Mesothelial cell of epicardium (in vitro differentiated cells): ENCODE data around the gene CEP164. TPM values are rescaled to one million over a fixed set of nuclear protein-coding genes. Genes with fewer than 3 reads are reported as not detected.

Experiments used
- DNase-seq, 2 experiments: peaks; one replicate each; pipeline ENCODE4 v3.0.0; 2021; ENCODE audit warnings: low spot score in 2 of 2; ENCODE audit not compliant: unreplicated experiment in 2 of 2
- H3K27ac Mint-ChIP-seq: 2 replicates; pipeline ENCODE4 v1.8.0; 2021; ENCODE audit warnings: mixed read lengths
- H3K27me3 Mint-ChIP-seq: 2 replicates; pipeline ENCODE4 v1.8.0; 2021; ENCODE audit warnings: low read depth, mixed read lengths
- H3K36me3 Mint-ChIP-seq: 2 replicates; pipeline ENCODE4 v1.8.0; 2021; ENCODE audit warnings: mixed read lengths
- H3K4me1 Mint-ChIP-seq: 2 replicates; pipeline ENCODE4 v1.8.0; 2021; ENCODE audit warnings: mixed read lengths
- H3K4me3 Mint-ChIP-seq: 2 replicates; pipeline ENCODE4 v1.8.0; 2021; ENCODE audit warnings: mild to moderate bottlenecking, moderate library complexity, mixed read lengths
- H3K9me3 Mint-ChIP-seq: 2 replicates; pipeline ENCODE4 v1.8.0; 2021; ENCODE audit warnings: mixed read lengths
- total RNA-seq: library from RNA; stranded (reverse); gene quantifications from 3 replicates; pipeline ENCODE4 v1.2.1, GENCODE V29; 2021
- TF ChIP-seq, protein P1 (sequence below): fragments of 200-600 bp; sonication (generic); IDR thresholded peaks from one replicate; pipeline ENCODE4 v1.5.0; 2021; ENCODE audit warnings: antibody characterized with exemption; ENCODE audit not compliant: unreplicated experiment

Gene CEP164
- total RNA-seq, 1 donor from 2014 or later, result 51.1 TPM

DNA sequence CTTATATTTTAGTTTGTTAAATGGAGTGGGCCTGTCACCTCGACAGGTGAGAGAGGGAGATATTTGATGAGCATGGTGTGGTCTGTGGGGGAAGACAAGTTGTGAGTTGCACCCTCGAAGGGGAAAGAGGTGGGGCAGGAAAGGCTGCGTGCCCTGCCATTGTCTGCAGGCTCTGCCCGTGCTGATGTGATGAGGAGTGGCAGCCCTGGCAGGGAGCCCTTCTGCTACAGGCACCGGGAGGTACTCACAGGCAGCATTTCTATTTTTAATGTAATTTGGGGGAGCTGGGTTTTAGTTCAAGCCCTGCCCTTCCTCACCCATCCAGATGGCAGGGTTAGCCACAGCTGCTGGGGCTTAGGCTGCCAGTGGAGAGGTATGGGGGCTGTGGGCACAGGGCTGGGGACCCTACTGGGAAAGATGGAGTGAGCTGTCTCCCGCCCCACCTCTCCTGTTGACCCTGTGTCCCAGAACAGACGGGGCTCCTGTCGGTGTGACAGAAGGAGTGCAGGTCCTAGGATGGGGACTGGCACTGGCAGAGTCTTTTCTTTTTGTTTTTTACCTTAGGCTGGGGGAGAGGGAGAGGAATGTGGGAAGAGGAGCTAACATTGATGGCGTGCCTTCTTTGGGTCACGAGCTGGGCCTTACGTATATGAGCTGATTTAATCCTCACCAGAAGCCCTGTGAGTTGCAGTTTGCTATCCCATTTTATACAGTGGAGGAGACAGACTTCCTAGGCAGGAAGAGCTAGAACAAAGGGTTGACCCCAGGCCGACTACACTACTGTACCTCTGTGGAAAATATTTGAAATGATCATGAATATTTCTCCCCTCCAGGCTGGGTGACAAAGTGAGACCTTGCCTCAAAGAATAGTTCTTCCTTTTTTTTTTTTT is 51.6 kb downstream of the CEP164 start:
- Mint-ChIP-seq H3K4me1 (no peaks in the 10 kb centered on the region), H3K36me3 (peaks cover 30% of the 10 kb centered on the region)

DNA sequence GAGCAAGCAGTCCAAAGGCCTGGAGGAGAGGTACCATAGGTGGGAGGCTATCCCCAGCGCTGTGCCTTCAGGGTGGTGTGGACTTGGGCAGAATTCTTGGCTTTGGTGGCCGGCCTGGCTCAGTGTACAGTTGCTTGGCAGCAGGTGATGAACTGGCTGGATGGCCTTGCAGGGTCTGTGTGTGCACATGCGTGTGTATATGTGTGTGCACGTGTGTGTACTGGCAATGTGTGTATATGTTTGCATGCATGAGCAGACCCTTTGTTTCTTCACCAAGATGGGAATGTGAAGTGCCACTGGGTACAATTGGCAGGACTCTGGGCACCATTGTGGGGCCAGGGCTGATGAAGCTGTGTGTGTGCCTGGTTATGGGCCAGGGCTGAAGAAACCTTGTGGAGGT is 53.0 kb downstream of the CEP164 start:
- peaks cover 24% of the 10 kb centered on the region for H3K36me3 Mint-ChIP-seq
- H3K4me3 Mint-ChIP-seq, result no peak overlapping the region
- DNase-seq, result no peak
- H3K4me1 Mint-ChIP-seq, result no peaks in the 10 kb centered on the region
- H3K27ac Mint-ChIP-seq, result no peak overlapping the region
- H3K27me3 Mint-ChIP-seq, result no peaks in the 10 kb centered on the region
- H3K9me3 Mint-ChIP-seq, result no peaks in the 10 kb centered on the region
- TF ChIP-seq, protein P1, sequence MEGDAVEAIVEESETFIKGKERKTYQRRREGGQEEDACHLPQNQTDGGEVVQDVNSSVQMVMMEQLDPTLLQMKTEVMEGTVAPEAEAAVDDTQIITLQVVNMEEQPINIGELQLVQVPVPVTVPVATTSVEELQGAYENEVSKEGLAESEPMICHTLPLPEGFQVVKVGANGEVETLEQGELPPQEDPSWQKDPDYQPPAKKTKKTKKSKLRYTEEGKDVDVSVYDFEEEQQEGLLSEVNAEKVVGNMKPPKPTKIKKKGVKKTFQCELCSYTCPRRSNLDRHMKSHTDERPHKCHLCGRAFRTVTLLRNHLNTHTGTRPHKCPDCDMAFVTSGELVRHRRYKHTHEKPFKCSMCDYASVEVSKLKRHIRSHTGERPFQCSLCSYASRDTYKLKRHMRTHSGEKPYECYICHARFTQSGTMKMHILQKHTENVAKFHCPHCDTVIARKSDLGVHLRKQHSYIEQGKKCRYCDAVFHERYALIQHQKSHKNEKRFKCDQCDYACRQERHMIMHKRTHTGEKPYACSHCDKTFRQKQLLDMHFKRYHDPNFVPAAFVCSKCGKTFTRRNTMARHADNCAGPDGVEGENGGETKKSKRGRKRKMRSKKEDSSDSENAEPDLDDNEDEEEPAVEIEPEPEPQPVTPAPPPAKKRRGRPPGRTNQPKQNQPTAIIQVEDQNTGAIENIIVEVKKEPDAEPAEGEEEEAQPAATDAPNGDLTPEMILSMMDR, result no peak

More for the DNA sequence above, 51.6 kb downstream of the CEP164 start:
- Mint-ChIP-seq H3K27ac (no peak overlapping the region), H3K4me3 (no peak overlapping the region), H3K27me3 (no peaks in the 10 kb centered on the region), H3K9me3 (no peaks in the 10 kb centered on the region)
- TF ChIP-seq, protein P1, result no peak
- DNase-seq, result no peak

DNA sequence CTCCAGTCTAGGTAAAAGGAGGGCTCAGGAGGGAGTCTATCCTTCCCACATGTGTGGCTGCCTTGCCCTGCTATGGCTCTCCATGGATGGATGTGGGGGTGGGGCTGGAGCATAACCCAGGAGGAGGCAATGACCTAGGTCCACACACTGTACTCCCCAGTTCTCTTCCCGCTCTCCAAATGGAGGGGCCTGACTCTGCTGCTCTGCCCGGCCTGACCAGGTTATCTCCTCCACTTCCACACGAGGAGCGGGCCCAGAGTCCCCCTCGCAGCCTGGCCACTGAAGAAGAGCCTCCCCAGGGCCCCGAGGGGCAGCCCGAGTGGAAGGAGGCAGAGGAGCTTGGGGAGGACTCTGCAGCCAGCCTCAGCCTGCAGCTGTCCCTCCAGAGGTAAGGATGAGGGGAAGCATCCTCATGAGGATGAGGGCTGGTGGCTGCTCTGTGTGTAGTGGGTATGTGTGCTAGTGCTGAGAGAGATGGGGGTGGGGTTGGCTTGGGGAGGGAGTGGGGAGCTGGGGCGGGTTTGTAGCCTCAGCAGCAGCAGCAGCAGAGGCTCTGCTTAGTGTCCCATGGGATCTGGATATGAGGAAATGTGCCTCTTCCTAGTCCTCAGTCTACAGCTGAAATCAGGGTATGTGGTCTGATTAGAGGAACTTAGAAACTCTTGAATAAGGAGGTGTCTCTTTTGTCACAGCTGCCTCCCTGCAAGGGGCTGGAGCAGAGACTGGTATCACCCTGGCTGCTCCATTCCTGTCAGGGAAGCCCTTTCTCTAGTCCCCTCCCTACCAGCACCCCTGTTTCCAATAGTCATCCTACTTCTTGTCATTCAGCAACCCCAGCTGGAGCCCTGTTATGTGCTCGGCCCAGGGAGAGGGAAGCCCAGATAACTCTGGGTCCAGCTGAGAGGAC is 54.1 kb downstream of the CEP164 start:
- H3K4me3 Mint-ChIP-seq, result no peak overlapping the region
- H3K4me1 Mint-ChIP-seq, result no peaks in the 10 kb centered on the region
- H3K27me3 Mint-ChIP-seq, result no peaks in the 10 kb centered on the region

DNA sequence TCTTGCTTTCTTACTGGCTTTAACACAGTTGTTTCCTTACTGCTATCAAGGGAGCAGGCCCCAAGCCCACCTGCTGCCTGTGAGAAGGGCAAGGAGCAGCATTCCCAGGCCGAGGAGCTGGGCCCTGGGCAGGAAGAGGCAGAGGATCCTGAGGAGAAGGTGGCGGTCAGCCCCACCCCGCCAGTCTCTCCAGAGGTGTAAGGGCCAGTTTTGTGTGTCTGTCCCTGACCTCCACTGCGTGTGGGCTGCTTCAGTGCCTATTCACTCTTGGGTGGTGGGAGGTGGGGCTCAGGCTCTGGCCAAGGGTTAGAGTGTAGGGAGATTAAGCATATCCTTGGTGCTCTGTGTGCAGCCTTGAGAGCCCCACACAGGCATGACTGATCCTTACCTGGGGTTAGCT is 55.1 kb downstream of the CEP164 start:
- no peak for DNase-seq
- H3K27ac Mint-ChIP-seq, result no peak overlapping the region
- H3K27me3 Mint-ChIP-seq, result no peaks in the 10 kb centered on the region
- H3K9me3 Mint-ChIP-seq, result no peaks in the 10 kb centered on the region
- H3K4me3 Mint-ChIP-seq, result no peak overlapping the region
- no peaks in the 10 kb centered on the region for H3K4me1 Mint-ChIP-seq
- TF ChIP-seq, protein P1, result no peak
- peaks cover 16% of the 10 kb centered on the region for H3K36me3 Mint-ChIP-seq

More for the DNA sequence above, 54.1 kb downstream of the CEP164 start:
- peaks cover 16% of the 10 kb centered on the region for H3K36me3 Mint-ChIP-seq
- TF ChIP-seq, protein P1, result no peak
- H3K27ac Mint-ChIP-seq, result no peak overlapping the region
- no peaks in the 10 kb centered on the region for H3K9me3 Mint-ChIP-seq
- DNase-seq, result no peak

DNA sequence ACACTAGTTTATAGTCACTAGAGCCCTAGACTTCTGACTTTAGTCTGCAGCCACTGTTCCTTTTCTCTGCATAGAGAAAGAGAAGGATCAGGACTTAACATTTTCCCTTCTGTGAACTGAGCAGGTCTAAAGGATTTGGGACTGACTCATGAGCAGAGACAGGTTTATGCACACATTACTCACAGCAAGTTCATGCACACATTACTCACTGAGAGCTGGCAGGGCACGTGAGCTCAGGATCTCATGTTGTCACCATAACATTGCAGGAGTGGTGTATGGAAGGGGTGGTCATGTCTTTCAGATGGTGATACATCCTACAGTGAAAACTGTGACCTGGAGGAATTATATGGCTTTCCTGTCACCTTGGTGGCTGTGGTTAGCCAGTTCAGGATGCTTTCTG is 56.4 kb downstream of the CEP164 start:
- H3K27me3 Mint-ChIP-seq, result no peaks in the 10 kb centered on the region
- TF ChIP-seq, protein P1, result no peak
- no peaks in the 10 kb centered on the region for H3K4me1 Mint-ChIP-seq

More for the DNA sequence above, 56.4 kb downstream of the CEP164 start:
- H3K4me3 Mint-ChIP-seq, result no peak overlapping the region
- no peaks in the 10 kb centered on the region for H3K9me3 Mint-ChIP-seq
- DNase-seq, result no peak
- peaks cover 17% of the 10 kb centered on the region for H3K36me3 Mint-ChIP-seq
- H3K27ac Mint-ChIP-seq, result no peak overlapping the region
